Trophoblast cell (in vitro differentiated cells and primary cell): Measurements from ENCODE around the gene PADI3.
A peak's percentile ranks its signal among the peaks of the same experiment; 100 is the strongest.

Experiments used
- DNase-seq, 2 donors: peaks; one replicate each; pipeline ENCODE4 v3.0.0-alpha.2; 2016
- H2AFZ ChIP-seq: 2 replicates; pipeline ENCODE4 v1.6.1; 2013; ENCODE audit warnings: low read length, moderate library complexity, mild to moderate bottlenecking; ENCODE audit not compliant: insufficient read depth, poor library complexity
- H2AK5ac ChIP-seq: 2 replicates; pipeline ENCODE4 v1.6.1; 2013; ENCODE audit warnings: mild to moderate bottlenecking, low read length
- H2BK120ac ChIP-seq: 2 replicates; pipeline ENCODE4 v1.6.1; 2013; ENCODE audit warnings: low read length, mild to moderate bottlenecking, moderate library complexity; ENCODE audit not compliant: insufficient read depth, poor library complexity
- H2BK12ac ChIP-seq: 2 replicates; pipeline ENCODE4 v1.6.1; 2013; ENCODE audit warnings: mild to moderate bottlenecking, low read length, moderate library complexity
- H2BK5ac ChIP-seq: 2 replicates; pipeline ENCODE4 v1.6.1; 2013; ENCODE audit warnings: low read length, low read depth, moderate library complexity, mild to moderate bottlenecking; ENCODE audit not compliant: poor library complexity
- H3K14ac ChIP-seq: 2 replicates; pipeline ENCODE4 v1.6.1; 2013; ENCODE audit warnings: mild to moderate bottlenecking, low read length
- H3K18ac ChIP-seq: 2 replicates; pipeline ENCODE4 v1.6.1; 2013; ENCODE audit warnings: mild to moderate bottlenecking, low read length
- H3K23ac ChIP-seq: 2 replicates; pipeline ENCODE4 v1.6.1; 2013; ENCODE audit warnings: low read length
- H3K27ac ChIP-seq: 2 replicates; pipeline ENCODE4 v1.5.1; 2013; ENCODE audit warnings: low read depth, mild to moderate bottlenecking, inconsistent platforms, low read length, moderate library complexity
- H3K27me3 ChIP-seq: 2 replicates; pipeline ENCODE4 v1.6.1; 2013; ENCODE audit warnings: inconsistent platforms, mild to moderate bottlenecking, low read length, moderate library complexity; ENCODE audit not compliant: insufficient read depth
- H3K36me3 ChIP-seq, 2 experiments: 1 replicate in 1 of 2; 2 replicates in 1 of 2; pipeline ENCODE4 v1.6.1; 2013; ENCODE audit warnings: low read length in 2 of 2, mild to moderate bottlenecking in 2 of 2, moderate library complexity in 1 of 2; ENCODE audit not compliant: insufficient read depth in 2 of 2, control insufficient read depth in 1 of 2
- H3K4ac ChIP-seq: 2 replicates; pipeline ENCODE4 v1.6.1; 2013; ENCODE audit warnings: low read depth, mild to moderate bottlenecking, low read length, moderate library complexity
- H3K4me1 ChIP-seq, 2 experiments: 1 replicate in 1 of 2; 2 replicates in 1 of 2; pipeline ENCODE4 v1.6.1; 2013; ENCODE audit warnings: low read length in 2 of 2, mild to moderate bottlenecking in 2 of 2, moderate library complexity in 1 of 2; ENCODE audit not compliant: insufficient read depth in 2 of 2, control insufficient read depth in 1 of 2
- H3K4me2 ChIP-seq: 2 replicates; pipeline ENCODE4 v1.6.1; 2013; ENCODE audit warnings: inconsistent platforms, mild to moderate bottlenecking, low read length, moderate library complexity
- H3K4me3 ChIP-seq: 2 replicates; pipeline ENCODE4 v1.5.1; 2013; ENCODE audit warnings: mild to moderate bottlenecking, low read depth, low read length, inconsistent platforms
- H3K79me1 ChIP-seq: one replicate; pipeline ENCODE4 v1.6.1; 2013; ENCODE audit warnings: low read length
- H3K79me2 ChIP-seq: 2 replicates; pipeline ENCODE4 v1.6.1; 2013; ENCODE audit warnings: low read length, mild to moderate bottlenecking; ENCODE audit not compliant: control insufficient read depth, insufficient read depth, poor library complexity
- H3K9ac ChIP-seq: 2 replicates; pipeline ENCODE4 v1.6.1; 2013; ENCODE audit warnings: mild to moderate bottlenecking, low read length
- H3K9me3 ChIP-seq: 2 replicates; pipeline ENCODE4 v1.6.1; 2013; ENCODE audit warnings: low read depth, mild to moderate bottlenecking, control low read depth, inconsistent platforms, low read length; ENCODE audit not compliant: insufficient read depth
- H4K12ac ChIP-seq: 2 replicates; pipeline ENCODE4 v1.6.1; 2013; ENCODE audit warnings: low read depth, mild to moderate bottlenecking, low read length, moderate library complexity
- H4K8ac ChIP-seq: 2 replicates; pipeline ENCODE4 v1.6.1; 2013; ENCODE audit warnings: low read depth, mild to moderate bottlenecking, low read length, moderate library complexity
- H4K91ac ChIP-seq: one replicate; pipeline ENCODE4 v1.6.1; 2013; ENCODE audit warnings: low read depth, mild to moderate bottlenecking, low read length, moderate library complexity
- WGBS: extraction: QIAGEN DNeasy Blood & Tissue Kit; methylation state at CpG from one replicate; pipeline ENCODE4 v1.1.7; 2013; ENCODE audit warnings: missing lambda C conversion rate; ENCODE audit not compliant: insufficient read length, insufficient coverage; ENCODE audit errors: extremely low coverage; 5-methylcytosine and 5-hydroxymethylcytosine counted together

Gene PADI3

GRCh38 chr1:17212487-17213121 lies 36.3 kb upstream of the PADI3 start:
- H3K27ac ChIP-seq: no peak overlapping the region
- no peaks in the 10 kb centered on the region for H3K9me3 ChIP-seq
- no peak overlapping the region for H3K14ac ChIP-seq
- H2AK5ac ChIP-seq: no peak overlapping the region
- H3K79me1 ChIP-seq: peaks cover 6% of the 10 kb centered on the region
- no peak overlapping the region for H4K12ac ChIP-seq
- H3K27me3 ChIP-seq: no peaks in the 10 kb centered on the region
- no peaks in the 10 kb centered on the region for H3K79me2 ChIP-seq
- H2BK5ac ChIP-seq: no peak overlapping the region
- H3K4me3 ChIP-seq: no peak overlapping the region
- no peak overlapping the region for H3K23ac ChIP-seq
- no peak overlapping the region for H2BK120ac ChIP-seq
- no peak overlapping the region for H3K4me2 ChIP-seq
- no peak overlapping the region for H4K91ac ChIP-seq
- H4K8ac ChIP-seq: no peak overlapping the region
- no peak overlapping the region for H2BK12ac ChIP-seq
- WGBS: no CpG with 5 or more reads among the region's 13 CpGs
- no peak overlapping the region for H2AFZ ChIP-seq
- DNase-seq: peak; percentile 28 to 50
- no peak overlapping the region for H3K18ac ChIP-seq
- H3K4ac ChIP-seq: no peak overlapping the region
- H3K4me1 ChIP-seq: peaks cover 22 to 23% of the 10 kb centered on the region in 2 experiments
- H3K9ac ChIP-seq: no peak overlapping the region
- no peaks in the 10 kb centered on the region for H3K36me3 ChIP-seq

- no peak overlapping the region for H3K23ac ChIP-seq
- no peak overlapping the region for H3K27ac ChIP-seq
- DNase-seq: no peak
- H4K12ac ChIP-seq: no peak overlapping the region
- H2AK5ac ChIP-seq: no peak overlapping the region
- no peak overlapping the region for H4K91ac ChIP-seq
- H3K9ac ChIP-seq: no peak overlapping the region
- H2BK120ac ChIP-seq: no peak overlapping the region
- no peak overlapping the region for H3K4me2 ChIP-seq
- H3K4me1 ChIP-seq: peaks cover 16 to 17% of the 10 kb centered on the region in 2 experiments
- no peak overlapping the region for H3K4ac ChIP-seq
- peaks cover 5% of the 10 kb centered on the region for H3K79me1 ChIP-seq
- no peak overlapping the region for H3K14ac ChIP-seq
- no peak overlapping the region for H2BK12ac ChIP-seq
- H3K36me3 ChIP-seq: no peaks in the 10 kb centered on the region
- no peaks in the 10 kb centered on the region for H3K27me3 ChIP-seq
- H3K4me3 ChIP-seq: no peak overlapping the region
- no peak overlapping the region for H3K18ac ChIP-seq
- no peak overlapping the region for H2BK5ac ChIP-seq
- WGBS: no CpG with 5 or more reads among the region's 13 CpGs
- no peak overlapping the region for H4K8ac ChIP-seq
- no peaks in the 10 kb centered on the region for H3K9me3 ChIP-seq
- H3K79me2 ChIP-seq: no peaks in the 10 kb centered on the region
- no peak overlapping the region for H2AFZ ChIP-seq
Observed at GRCh38 chr1:17213148-17213781, 35.6 kb upstream of the PADI3 start.

- no peak overlapping the region for H3K4me3 ChIP-seq
- H3K79me2 ChIP-seq: no peaks in the 10 kb centered on the region
- peaks cover 12 to 14% of the 10 kb centered on the region in 2 experiments for H3K4me1 ChIP-seq
- no peak overlapping the region for H3K9ac ChIP-seq
- no peaks in the 10 kb centered on the region for H3K27me3 ChIP-seq
- no peak overlapping the region for H3K4me2 ChIP-seq
- H2AFZ ChIP-seq: no peak overlapping the region
- H3K18ac ChIP-seq: no peak overlapping the region
- no peak overlapping the region for H2BK120ac ChIP-seq
- no peak overlapping the region for H2BK12ac ChIP-seq
- no peak overlapping the region for H4K12ac ChIP-seq
- no peak overlapping the region for H4K8ac ChIP-seq
- no peak overlapping the region for H3K27ac ChIP-seq
- H3K36me3 ChIP-seq: no peaks in the 10 kb centered on the region
- H2BK5ac ChIP-seq: no peak overlapping the region
- no peak for DNase-seq
- H4K91ac ChIP-seq: no peak overlapping the region
- no peak overlapping the region for H3K14ac ChIP-seq
- H3K79me1 ChIP-seq: peaks cover 3% of the 10 kb centered on the region
- WGBS: no CpG with 5 or more reads among the region's 9 CpGs
- no peak overlapping the region for H3K4ac ChIP-seq
- H3K23ac ChIP-seq: no peak overlapping the region
- H2AK5ac ChIP-seq: no peak overlapping the region
- no peaks in the 10 kb centered on the region for H3K9me3 ChIP-seq
Observed at GRCh38 chr1:17213782-17214148, 35.1 kb upstream of the PADI3 start.

- Histone ChIP-seq H3K4me1 (peaks cover 5 to 8% of the 10 kb centered on the region in 2 experiments), H2AK5ac (no peak overlapping the region)
- WGBS: no CpG with 5 or more reads among the region's 5 CpGs
Observed at GRCh38 chr1:17214876-17215544, 33.9 kb upstream of the PADI3 start.

More at GRCh38 chr1:17214876-17215544, 33.9 kb upstream of the PADI3 start:
- Histone ChIP-seq H3K14ac (no peak overlapping the region), H4K8ac (no peak overlapping the region), H4K91ac (no peak overlapping the region), H3K18ac (no peak overlapping the region), H2BK5ac (no peak overlapping the region), H3K27me3 (no peaks in the 10 kb centered on the region), H3K4me2 (no peak overlapping the region), H2BK12ac (no peak overlapping the region), H3K79me1 (peaks cover 3% of the 10 kb centered on the region), H2AFZ (no peak overlapping the region), H3K9me3 (no peaks in the 10 kb centered on the region), H3K36me3 (no peaks in the 10 kb centered on the region), H4K12ac (no peak overlapping the region), H3K9ac (no peak overlapping the region), H3K4ac (no peak overlapping the region), H3K23ac (no peak overlapping the region), H3K27ac (no peak overlapping the region), H2BK120ac (no peak overlapping the region), H3K79me2 (no peaks in the 10 kb centered on the region), H3K4me3 (no peak overlapping the region)
- no peak for DNase-seq
